Body of pancreas (tissue), 4 donors: ENCODE measurements around the gene TP53TG5. TPM values are rescaled to one million over a fixed set of nuclear protein-coding genes. Genes with fewer than 3 reads are reported as not detected.
"Not testable (repeated sequence)": the region's sequence is repeated elsewhere in the genome, so short reads cannot be mapped to it uniquely, and the experiment has no call there.

Source experiments
- ATAC-seq: fragments of 150-250 bp; one replicate; pipeline ENCODE4 v1.9.1; 2016
- DNase-seq, 4 donors: peaks; one replicate each; pipeline ENCODE4 v3.0.0-alpha.2; 2019
- H3K27ac ChIP-seq, 4 donors: fragments of 200-600 bp; sonication (generic); 1 replicate in 3 of 4; 2 replicates in 1 of 4; pipeline versions ENCODE4 v1.5.1 to v1.6.1; 2016 to 2019; ENCODE audit warnings: mild to moderate bottlenecking in 1 of 4, mixed read lengths in 1 of 4, moderate library complexity in 1 of 4
- H3K27me3 ChIP-seq, 2 donors: fragments of 200-600 bp; sonication (generic); one replicate each; pipeline ENCODE4 v1.6.0; 2016; ENCODE audit warnings: mild to moderate bottlenecking in 1 of 2
- H3K36me3 ChIP-seq, 2 donors: fragments of 200-600 bp; sonication (generic); replicated peaks in 1 of 2; 2 replicates each; pipeline ENCODE4 v1.5.1; 2016; ENCODE audit warnings: low read depth in 2 of 2; ENCODE audit not compliant: insufficient read depth in 1 of 2
- H3K4me1 ChIP-seq: fragments of 200-600 bp; sonication (generic); one replicate; pipeline ENCODE4 v1.6.0; 2016
- H3K4me3 ChIP-seq, 2 donors: fragments of 200-600 bp; sonication (generic); 1 replicate in 1 of 2; 2 replicates in 1 of 2; pipeline ENCODE4 v1.5.1; 2016 to 2019
- H3K9me3 ChIP-seq, 3 donors: fragments of 200-600 bp; sonication (generic); 1 replicate in 2 of 3; 2 replicates in 1 of 3; pipeline ENCODE4 v1.5.1; 2016
- CTCF ChIP-seq, 7 experiments: fragments of 450-650 bp in 4 of 7; fragments of 200-600 bp in 3 of 7; sonication (generic) in 3 of 7; IDR thresholded peaks; one replicate each; pipeline ENCODE4 v1.5.1; 2016 to 2019; ENCODE audit warnings: antibody characterized with exemption in 7 of 7
- POLR2A ChIP-seq, 3 donors: fragments of 450-650 bp; IDR thresholded peaks; one replicate each; pipeline ENCODE4 v1.6.1; 2016; ENCODE audit warnings: antibody characterized with exemption in 3 of 3, mild to moderate bottlenecking in 2 of 3
- WGBS, 2 donors: methylation state at CpG; one replicate each; pipeline ENCODE4 v1.1.5; 2017; 5-methylcytosine and 5-hydroxymethylcytosine counted together
- intact Hi-C: fragments of 100-400 bp; cut with DNase I; formaldehyde crosslinking; loops from one replicate; pipeline ENCODE4 v1.15.1; 2023
- total RNA-seq, 2 donors: library from RNA; depleted of rRNA; stranded (reverse); fragments of >200 nt; gene quantifications; one replicate each; pipeline ENCODE4 v1.1.0, GENCODE V29; 2016

Gene TP53TG5
- total RNA-seq, 2 donors from 2014 or later, result not detected

- H3K9me3 ChIP-seq, result no peaks in the 10 kb centered on the region
- no peak for ATAC-seq
- H3K4me1 ChIP-seq, result peaks cover 15% of the 10 kb centered on the region
- H3K36me3 ChIP-seq, result no peaks in the 10 kb centered on the region
- TF ChIP-seq POLR2A (IDR thresholded peaks at IDR 0.05) (no peak), CTCF (IDR thresholded peaks at IDR 0.05) (no peak)
- H3K4me3 ChIP-seq, result no peak overlapping the region
- DNase-seq, result no peak
- intact Hi-C loops, result no loop called here
- no peak overlapping the region for H3K27ac ChIP-seq
- 86 to 89% methylated on average over 1 of the region's 1 CpG for WGBS, 2 donors
- no peaks in the 10 kb centered on the region for H3K27me3 ChIP-seq
Observed at GRCh38 chr20:45353746-45354145, 24.4 kb downstream of the TP53TG5 start.

GRCh38 chr20:45352729-45353128, 25.4 kb downstream of the TP53TG5 start:
- TF ChIP-seq CTCF (IDR thresholded peaks at IDR 0.05) (no peak), POLR2A (IDR thresholded peaks at IDR 0.05) (no peak)
- H3K27me3 ChIP-seq, result no peaks in the 10 kb centered on the region
- no peak for ATAC-seq
- DNase-seq, result no peak
- WGBS, 2 donors, result 88% methylated on average over 3 of the region's 3 CpGs
- no peaks in the 10 kb centered on the region for H3K36me3 ChIP-seq
- intact Hi-C loops, result no loop called here
- no peak overlapping the region for H3K4me3 ChIP-seq
- no peaks in the 10 kb centered on the region for H3K9me3 ChIP-seq
- H3K27ac ChIP-seq, result no peak overlapping the region
- H3K4me1 ChIP-seq, result peaks cover 9% of the 10 kb centered on the region

- 95 to 97% methylated on average over 10 of the region's 10 CpGs for WGBS, 2 donors
- intact Hi-C loops, H3K9me3 ChIP-seq, ATAC-seq, H3K27me3 ChIP-seq, H3K36me3 ChIP-seq, H3K27ac ChIP-seq, H3K4me3 ChIP-seq, DNase-seq: not testable (repeated sequence)
- peaks cover 17% of the 10 kb centered on the region for H3K4me1 ChIP-seq
Observed at GRCh38 chr20:45350795-45351194, 27.3 kb downstream of the TP53TG5 start.

GRCh38 chr20:45350217-45350616, 27.9 kb downstream of the TP53TG5 start:
- 44 to 50% methylated on average over 1 of the region's 1 CpG for WGBS, 2 donors

GRCh38 chr20:45347936-45348778, 30.0 kb downstream of the TP53TG5 start, which contains the start of gene SDC4:
SDC4 (minus strand) TSS chr20:45348424; CDS start chr20:45348384, 40 bp downstream.
- intact Hi-C loops, result no loop called here
- Histone ChIP-seq H3K4me3 (peak within 1 kb of the TSS; percentile 56 to 75), H3K9me3 (no peaks in the 10 kb centered on the region), H3K27me3 (no peaks in the 10 kb centered on the region), H3K4me1 (peaks cover 42% of the 10 kb centered on the region), H3K36me3 (no peaks in the 10 kb centered on the region), H3K27ac (peak within 1 kb of the TSS; percentile 91 to 99 (median 98))
- TF ChIP-seq POLR2A (IDR thresholded peaks at IDR 0.05) (peak; percentile 97 to 99 (median 99)), CTCF (IDR thresholded peaks at IDR 0.05) (no peak)
- 0 to 1% methylated on average over 14 to 43 of the region's 77 CpGs for WGBS, 2 donors
- peak; percentile 75 to 83 (median 81) for DNase-seq
- ATAC-seq, result peak; percentile 54

More at GRCh38 chr20:45350217-45350616, 27.9 kb downstream of the TP53TG5 start:
- Histone ChIP-seq H3K36me3 (no peaks in the 10 kb centered on the region), H3K4me1 (peaks cover 22% of the 10 kb centered on the region), H3K27ac (no peak overlapping the region), H3K9me3 (no peaks in the 10 kb centered on the region), H3K27me3 (no peaks in the 10 kb centered on the region), H3K4me3 (no peak overlapping the region)
- ATAC-seq (no peak), DNase-seq (no peak)
- intact Hi-C loops, result no loop called here
- no peak for TF ChIP-seq POLR2A (IDR thresholded peaks at IDR 0.05)
- no peak for TF ChIP-seq CTCF (IDR thresholded peaks at IDR 0.05)
